Subcutaneous abdominal adipose tissue (tissue), 5 donors: ENCODE measurements around the gene ZDHHC1.
"Not testable (repeated sequence)": the region's sequence is repeated elsewhere in the genome, so short reads cannot be mapped to it uniquely, and the experiment has no call there.

Source experiments
- H3K27ac ChIP-seq: one replicate; pipeline ENCODE4 v1.7.0; 2013; ENCODE audit warnings: low read depth, mild to moderate bottlenecking, inconsistent platforms, low read length, moderate library complexity
- H3K27me3 ChIP-seq, 5 donors: one replicate each; pipeline ENCODE4 v1.7.0; 2013; ENCODE audit warnings: low read length in 5 of 5, inconsistent platforms in 1 of 5; ENCODE audit not compliant: control insufficient read depth in 5 of 5, insufficient read depth in 4 of 5
- H3K36me3 ChIP-seq, 5 donors: one replicate each; pipeline ENCODE4 v1.7.0; 2013; ENCODE audit warnings: low read length in 5 of 5; ENCODE audit not compliant: control insufficient read depth in 5 of 5, insufficient read depth in 5 of 5
- H3K4me1 ChIP-seq, 5 donors: one replicate each; pipeline ENCODE4 v1.7.0; 2013; ENCODE audit warnings: low read length in 5 of 5, mild to moderate bottlenecking in 3 of 5, moderate library complexity in 1 of 5; ENCODE audit not compliant: control insufficient read depth in 5 of 5, insufficient read depth in 5 of 5
- H3K4me3 ChIP-seq, 5 donors: one replicate each; pipeline ENCODE4 v1.7.0; 2013; ENCODE audit warnings: low read length in 5 of 5, low read depth in 1 of 5
- H3K9ac ChIP-seq, 5 donors: one replicate each; pipeline ENCODE4 v1.7.0; 2013; ENCODE audit warnings: low read length in 5 of 5, mild to moderate bottlenecking in 4 of 5, moderate library complexity in 3 of 5
- H3K9me3 ChIP-seq, 5 donors: one replicate each; pipeline ENCODE4 v1.7.0; 2013; ENCODE audit warnings: low read length in 5 of 5; ENCODE audit not compliant: control insufficient read depth in 5 of 5
- donor health status: healthy.
- donor health status: healthy.
- donor health status: healthy.
- donor health status: healthy.
- donor health status: healthy.

The ZDHHC1 gene

GRCh38 chr16:67372664-67373063 lies 43.6 kb downstream of the ZDHHC1 start:
- Histone ChIP-seq H3K9ac (no peak overlapping the region), H3K4me1 (no peaks in the 10 kb centered on the region), H3K36me3 (no peaks in the 10 kb centered on the region), H3K27ac (no peak overlapping the region), H3K9me3 (no peaks in the 10 kb centered on the region), H3K4me3 (no peak overlapping the region), H3K27me3 (no peaks in the 10 kb centered on the region)

- no peaks in the 10 kb centered on the region for H3K36me3 ChIP-seq
- H3K9ac ChIP-seq = no peak overlapping the region
- H3K4me1 ChIP-seq = no peaks in the 10 kb centered on the region
- no peak overlapping the region for H3K4me3 ChIP-seq
- H3K9me3 ChIP-seq = no peaks in the 10 kb centered on the region
- H3K27me3 ChIP-seq = no peaks in the 10 kb centered on the region
- no peak overlapping the region for H3K27ac ChIP-seq
Observed at GRCh38 chr16:67370661-67371060, 45.6 kb downstream of the ZDHHC1 start.

GRCh38 chr16:67364600-67365235 lies 51.6 kb downstream of the ZDHHC1 start:
- Histone ChIP-seq H3K36me3 (no peaks in the 10 kb centered on the region), H3K27me3 (no peaks in the 10 kb centered on the region), H3K4me3 (no peak overlapping the region), H3K9me3 (no peaks in the 10 kb centered on the region), H3K9ac (no peak overlapping the region), H3K4me1 (peaks cover 0 to 8% (median 0%) of the 10 kb centered on the region in 5 donors), H3K27ac (no peak overlapping the region)

GRCh38 chr16:67361038-67361437 lies 55.2 kb downstream of the ZDHHC1 start:
- H3K27me3 ChIP-seq = peaks cover 0 to 4% (median 0%) of the 10 kb centered on the region in 5 donors
- no peak overlapping the region for H3K4me3 ChIP-seq
- no peak overlapping the region for H3K27ac ChIP-seq
- H3K9me3 ChIP-seq = no peaks in the 10 kb centered on the region
- H3K4me1 ChIP-seq = peaks cover 0 to 8% (median 0%) of the 10 kb centered on the region in 5 donors
- H3K9ac ChIP-seq = no peak overlapping the region
- H3K36me3 ChIP-seq = no peaks in the 10 kb centered on the region

GRCh38 chr16:67359540-67360269 lies 56.6 kb downstream of the ZDHHC1 start:
- H3K9ac ChIP-seq, H3K27ac ChIP-seq, H3K27me3 ChIP-seq, H3K4me3 ChIP-seq, H3K9me3 ChIP-seq, H3K36me3 ChIP-seq, H3K4me1 ChIP-seq: not testable (repeated sequence)

GRCh38 chr16:67357561-67357960 lies 58.7 kb downstream of the ZDHHC1 start:
- no peak overlapping the region for H3K9ac ChIP-seq
- peaks cover 0 to 4% (median 0%) of the 10 kb centered on the region in 5 donors for H3K27me3 ChIP-seq
- no peaks in the 10 kb centered on the region for H3K9me3 ChIP-seq
- H3K4me1 ChIP-seq = no peaks in the 10 kb centered on the region
- no peaks in the 10 kb centered on the region for H3K36me3 ChIP-seq
- H3K4me3 ChIP-seq = no peak overlapping the region
- H3K27ac ChIP-seq = no peak overlapping the region

- Histone ChIP-seq H3K4me3 (no peak overlapping the region), H3K36me3 (no peaks in the 10 kb centered on the region), H3K27me3 (peaks cover 0 to 4% (median 0%) of the 10 kb centered on the region in 5 donors), H3K4me1 (no peaks in the 10 kb centered on the region), H3K9ac (no peak overlapping the region), H3K27ac (no peak overlapping the region), H3K9me3 (no peaks in the 10 kb centered on the region)
Observed at GRCh38 chr16:67356396-67356795, 59.9 kb downstream of the ZDHHC1 start.

- H3K27me3 ChIP-seq, H3K27ac ChIP-seq, H3K9me3 ChIP-seq, H3K9ac ChIP-seq, H3K4me1 ChIP-seq, H3K4me3 ChIP-seq, H3K36me3 ChIP-seq: not testable (repeated sequence)
Observed at GRCh38 chr16:67352463-67352862, 63.8 kb downstream of the ZDHHC1 start.

GRCh38 chr16:67350324-67350723 lies 66.0 kb downstream of the ZDHHC1 start:
- Histone ChIP-seq H3K9me3 (no peaks in the 10 kb centered on the region), H3K27ac (no peak overlapping the region), H3K4me3 (no peak overlapping the region), H3K4me1 (peaks cover 0 to 19% (median 5%) of the 10 kb centered on the region in 5 donors), H3K9ac (no peak overlapping the region), H3K36me3 (no peaks in the 10 kb centered on the region), H3K27me3 (no peaks in the 10 kb centered on the region)

- Histone ChIP-seq H3K4me1 (peaks cover 0 to 22% (median 6%) of the 10 kb centered on the region in 5 donors), H3K9me3 (no peaks in the 10 kb centered on the region), H3K36me3 (no peaks in the 10 kb centered on the region), H3K9ac (no peak overlapping the region), H3K4me3 (no peak overlapping the region), H3K27ac (no peak overlapping the region), H3K27me3 (no peaks in the 10 kb centered on the region)
Observed at GRCh38 chr16:67349172-67349571, 67.1 kb downstream of the ZDHHC1 start.
